Tibial artery (tissue), 4 donors: ENCODE results near the gene PEAK3.

Experiments
- DNase-seq, 2 donors: peaks; one replicate each; pipeline ENCODE4 v3.0.0-alpha.2; 2019
- H3K27ac ChIP-seq, 2 donors: fragments of 200-600 bp; sonication (generic) in 1 of 2; 1 replicate in 1 of 2; 2 replicates in 1 of 2; pipeline ENCODE4 v1.5.1; 2018 to 2019; ENCODE audit warnings: mild to moderate bottlenecking in 1 of 2
- H3K27me3 ChIP-seq, 2 donors: fragments of 200-600 bp; sonication (generic) in 1 of 2; one replicate each; pipeline versions ENCODE4 v1.5.1 to v1.6.0; 2016 to 2019
- H3K36me3 ChIP-seq, 3 donors: fragments of 200-600 bp; sonication (generic) in 2 of 3; one replicate each; pipeline ENCODE4 v1.5.1; 2016 to 2019; ENCODE audit warnings: mild to moderate bottlenecking in 2 of 3
- H3K4me1 ChIP-seq, 4 donors: fragments of 200-600 bp; sonication (generic) in 2 of 4; 1 replicate in 3 of 4; 2 replicates in 1 of 4; pipeline ENCODE4 v1.5.1; 2016 to 2019
- H3K4me3 ChIP-seq, 2 donors: fragments of 200-600 bp; sonication (generic) in 1 of 2; 1 replicate in 1 of 2; 2 replicates in 1 of 2; pipeline ENCODE4 v1.5.1; 2018 to 2019; ENCODE audit warnings: mild to moderate bottlenecking in 2 of 2
- H3K9me3 ChIP-seq, 3 donors: fragments of 200-600 bp; sonication (generic) in 1 of 3; one replicate each; pipeline ENCODE4 v1.5.1; 2016 to 2019
- intact Hi-C: fragments of 100-400 bp; cut with DNase I; formaldehyde crosslinking; loops from one replicate; pipeline ENCODE4 v1.15.0; 2023; ENCODE audit warnings: low total_unique reads
- TF ChIP-seq, protein P1 (sequence below), 2 experiments: fragments of 200-600 bp in 1 of 2; fragments of 450-650 bp in 1 of 2; IDR thresholded peaks; one replicate each; pipeline ENCODE4 v1.5.1; 2017 to 2019; ENCODE audit warnings: antibody characterized with exemption in 2 of 2, mild to moderate bottlenecking in 1 of 2, moderate library complexity in 1 of 2

PEAK3 gene

DNA sequence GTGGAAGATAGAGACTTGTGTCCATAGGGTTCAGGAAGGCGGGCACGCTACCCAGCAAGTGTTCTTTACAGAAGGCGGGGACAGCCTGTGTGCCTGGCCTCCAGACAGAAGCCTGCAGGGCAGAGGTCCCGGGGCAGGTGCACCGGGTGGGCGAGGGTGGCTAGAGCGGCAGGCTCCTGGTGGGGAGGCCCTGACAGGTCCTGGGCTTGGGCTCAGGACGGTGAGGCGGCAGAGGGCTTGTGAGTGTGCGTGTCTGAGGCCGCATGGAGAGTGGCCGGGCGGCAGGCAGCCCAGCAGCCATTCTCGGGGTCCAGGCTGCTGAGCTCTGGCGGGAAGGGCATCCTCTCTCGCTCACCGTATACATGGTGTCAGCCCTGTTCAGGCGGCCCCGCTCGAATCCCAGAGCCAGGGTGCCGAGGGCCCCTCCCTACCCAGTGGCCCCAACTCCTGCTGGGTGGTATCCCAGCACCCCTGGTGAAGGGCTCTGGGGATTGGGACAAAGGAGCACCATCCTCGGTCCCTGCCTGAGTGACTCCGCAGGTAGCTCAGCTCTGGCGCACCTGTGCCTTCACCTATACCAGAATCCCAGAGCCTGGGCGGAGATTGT is 35.9 kb downstream of the PEAK3 start:
- Histone ChIP-seq H3K9me3 (no peaks in the 10 kb centered on the region), H3K27ac (no peak overlapping the region), H3K4me3 (no peak overlapping the region), H3K4me1 (peaks cover 0 to 39% (median 30%) of the 10 kb centered on the region in 4 donors), H3K27me3 (peaks cover 0 to 50% of the 10 kb centered on the region in 2 donors), H3K36me3 (peaks cover 50 to 65% (median 59%) of the 10 kb centered on the region in 3 donors)
- intact Hi-C loops = no loop called here
- DNase-seq = no peak
- TF ChIP-seq, protein P1, sequence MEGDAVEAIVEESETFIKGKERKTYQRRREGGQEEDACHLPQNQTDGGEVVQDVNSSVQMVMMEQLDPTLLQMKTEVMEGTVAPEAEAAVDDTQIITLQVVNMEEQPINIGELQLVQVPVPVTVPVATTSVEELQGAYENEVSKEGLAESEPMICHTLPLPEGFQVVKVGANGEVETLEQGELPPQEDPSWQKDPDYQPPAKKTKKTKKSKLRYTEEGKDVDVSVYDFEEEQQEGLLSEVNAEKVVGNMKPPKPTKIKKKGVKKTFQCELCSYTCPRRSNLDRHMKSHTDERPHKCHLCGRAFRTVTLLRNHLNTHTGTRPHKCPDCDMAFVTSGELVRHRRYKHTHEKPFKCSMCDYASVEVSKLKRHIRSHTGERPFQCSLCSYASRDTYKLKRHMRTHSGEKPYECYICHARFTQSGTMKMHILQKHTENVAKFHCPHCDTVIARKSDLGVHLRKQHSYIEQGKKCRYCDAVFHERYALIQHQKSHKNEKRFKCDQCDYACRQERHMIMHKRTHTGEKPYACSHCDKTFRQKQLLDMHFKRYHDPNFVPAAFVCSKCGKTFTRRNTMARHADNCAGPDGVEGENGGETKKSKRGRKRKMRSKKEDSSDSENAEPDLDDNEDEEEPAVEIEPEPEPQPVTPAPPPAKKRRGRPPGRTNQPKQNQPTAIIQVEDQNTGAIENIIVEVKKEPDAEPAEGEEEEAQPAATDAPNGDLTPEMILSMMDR (IDR thresholded peaks at IDR 0.05) = no peak

GRCh38 chr19:2245273-2245672 is 36.7 kb downstream of the PEAK3 start:
- H3K4me1 ChIP-seq = peaks cover 0 to 39% (median 30%) of the 10 kb centered on the region in 4 donors
- DNase-seq = no peak
- no peak overlapping the region for H3K27ac ChIP-seq
- TF ChIP-seq, protein P1 (IDR thresholded peaks at IDR 0.05) = no peak
- intact Hi-C loops = no loop called here
- peaks cover 0 to 42% of the 10 kb centered on the region in 2 donors for H3K27me3 ChIP-seq
- no peaks in the 10 kb centered on the region for H3K9me3 ChIP-seq
- H3K36me3 ChIP-seq = peaks cover 50 to 65% (median 59%) of the 10 kb centered on the region in 3 donors
- H3K4me3 ChIP-seq = no peak overlapping the region

GRCh38 chr19:2244486-2244885 is 37.5 kb downstream of the PEAK3 start:
- Histone ChIP-seq H3K27me3 (peaks cover 0 to 34% of the 10 kb centered on the region in 2 donors), H3K4me3 (no peak overlapping the region), H3K36me3 (peaks cover 50 to 65% (median 59%) of the 10 kb centered on the region in 3 donors), H3K27ac (no peak overlapping the region), H3K4me1 (peaks cover 0 to 40% (median 31%) of the 10 kb centered on the region in 4 donors), H3K9me3 (no peaks in the 10 kb centered on the region)
- TF ChIP-seq, protein P1 (IDR thresholded peaks at IDR 0.05) = no peak
- no peak for DNase-seq
- intact Hi-C loops = no loop called here

GRCh38 chr19:2244125-2244411 is 37.9 kb downstream of the PEAK3 start:
- Histone ChIP-seq H3K27me3 (peaks cover 0 to 30% of the 10 kb centered on the region in 2 donors), H3K4me1 (peaks cover 0 to 44% (median 33%) of the 10 kb centered on the region in 4 donors), H3K36me3 (peaks cover 50 to 64% (median 59%) of the 10 kb centered on the region in 3 donors), H3K4me3 (no peak overlapping the region), H3K9me3 (no peaks in the 10 kb centered on the region), H3K27ac (no peak overlapping the region)
- intact Hi-C loops = no loop called here
- TF ChIP-seq, protein P1 (IDR thresholded peaks at IDR 0.05) = no peak
- DNase-seq = no peak

DNA sequence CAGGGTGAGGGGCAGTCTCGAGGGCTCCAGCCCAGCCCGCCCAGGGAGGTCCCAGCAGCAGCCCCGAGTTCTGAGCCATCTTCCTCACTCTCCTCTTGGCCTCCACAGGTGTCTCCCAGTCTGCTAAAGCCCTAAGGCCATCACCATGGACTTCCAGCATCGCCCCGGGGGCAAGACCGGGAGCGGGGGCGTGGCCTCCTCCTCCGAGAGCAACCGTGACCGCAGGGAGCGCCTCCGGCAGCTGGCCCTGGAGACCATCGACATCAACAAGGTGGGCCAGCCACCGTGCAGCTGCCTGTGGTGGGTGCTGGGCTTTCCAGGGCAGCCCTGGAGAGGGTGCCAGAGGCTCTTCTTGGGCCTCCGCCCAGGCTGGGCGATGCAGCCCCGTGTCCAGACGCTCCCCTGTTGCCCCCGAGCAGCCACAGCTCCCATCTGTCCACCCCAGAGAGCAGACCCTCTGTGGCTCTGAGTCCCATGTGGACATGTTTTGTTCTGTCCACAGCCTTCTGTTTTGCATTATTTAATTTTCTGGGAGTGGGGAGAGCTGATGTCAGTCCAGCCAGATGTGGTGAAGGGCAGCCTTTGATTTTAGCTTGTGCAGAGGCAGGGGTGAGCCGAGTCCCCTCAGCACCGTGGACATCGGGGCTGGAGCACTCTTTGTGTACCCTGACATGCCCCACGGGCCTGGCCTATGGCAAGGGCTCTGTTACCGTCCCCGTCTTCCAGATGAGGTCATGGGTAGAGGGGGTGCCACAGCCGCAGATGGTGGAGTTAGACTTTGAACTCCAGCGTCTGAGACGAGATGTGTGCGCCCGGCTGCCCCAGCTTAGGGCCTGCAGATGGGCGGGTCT is 38.5 kb downstream of the PEAK3 start:
- peaks cover 50 to 58% (median 55%) of the 10 kb centered on the region in 3 donors for H3K36me3 ChIP-seq
- TF ChIP-seq, protein P1 (IDR thresholded peaks at IDR 0.05) = no peak
- peaks cover 0 to 25% of the 10 kb centered on the region in 2 donors for H3K27me3 ChIP-seq
- no peak overlapping the region for H3K27ac ChIP-seq
- H3K4me3 ChIP-seq = no peak overlapping the region
- H3K4me1 ChIP-seq = peaks cover 0 to 50% (median 38%) of the 10 kb centered on the region in 4 donors
- no peaks in the 10 kb centered on the region for H3K9me3 ChIP-seq
- DNase-seq = no peak
- intact Hi-C loops = no loop called here
